OCI-LY7 (cell line): ENCODE results near the gene PPP1R9B. TPM values are rescaled to one million over a fixed set of nuclear protein-coding genes. Genes with fewer than 3 reads are reported as not detected.

Source experiments
- BruUV-seq: library from RNA; stranded (reverse); fragments of 400-500 nt; replicated peaks from 2 replicates; lab custom pipeline; 2021; lab: Mats Ljungman, UMichigan
- CTCF ChIA-PET: fragments of 300-600 bp; sonication (Branson Sonifier 250); formaldehyde crosslinking; loops from one replicate; lab custom pipeline; 2022; ENCODE audit warnings: antibody characterized with exemption; ENCODE audit not compliant: unreplicated experiment; lab: Charles Lee
- POLR2A ChIA-PET: fragments of 300-600 bp; sonication (Branson Sonifier 250); formaldehyde crosslinking; loops from one replicate; lab custom pipeline; 2022; ENCODE audit warnings: antibody characterized with exemption; lab: Charles Lee
- DNase-seq: peaks from one replicate; pipeline ENCODE4 v3.0.0-alpha.2; 2015; ENCODE audit warnings: low spot score
- H2AFZ ChIP-seq: fragments of 200-600 bp; sonication (generic), shearing (Covaris generic); 2 replicates; pipeline ENCODE4 v1.6.1; 2014; ENCODE audit warnings: mild to moderate bottlenecking, antibody characterized with exemption, low read length, moderate library complexity
- H3K27ac ChIP-seq: fragments of 200-600 bp; sonication (generic); 2 replicates; pipeline ENCODE4 v1.5.1; 2014; ENCODE audit warnings: mixed run types, low read depth, mild to moderate bottlenecking, moderate library complexity, low read length, inconsistent platforms; ENCODE audit not compliant: poor library complexity, severe bottlenecking
- H3K36me3 ChIP-seq: fragments of 200-600 bp; sonication (generic); 2 replicates; pipeline ENCODE4 v1.6.1; 2014; ENCODE audit warnings: mild to moderate bottlenecking, antibody characterized with exemption, low read length, moderate library complexity, mixed read lengths; ENCODE audit not compliant: insufficient read depth
- H3K4me1 ChIP-seq: fragments of 200-600 bp; sonication (generic); 2 replicates; pipeline ENCODE4 v1.5.1; 2014; ENCODE audit warnings: mild to moderate bottlenecking, low read length; ENCODE audit not compliant: insufficient read depth, poor library complexity, severe bottlenecking
- H3K4me2 ChIP-seq: fragments of 200-600 bp; sonication (generic); 2 replicates; pipeline ENCODE4 v1.6.1; 2014; ENCODE audit warnings: mild to moderate bottlenecking, low read length
- H3K4me3 ChIP-seq: fragments of 200-600 bp; sonication (generic); 2 replicates; pipeline ENCODE4 v1.5.1; 2014; ENCODE audit warnings: mild to moderate bottlenecking, low read depth, low read length; ENCODE audit not compliant: poor library complexity, severe bottlenecking
- H3K79me2 ChIP-seq: fragments of 200-600 bp; sonication (generic); 2 replicates; pipeline ENCODE4 v1.6.1; 2016; ENCODE audit warnings: low read depth, mild to moderate bottlenecking, low read length, moderate library complexity, mixed read lengths; ENCODE audit not compliant: insufficient read depth
- H3K9me2 ChIP-seq: fragments of 200-600 bp; sonication (generic); 2 replicates; pipeline ENCODE4 v1.6.1; 2016; ENCODE audit warnings: mild to moderate bottlenecking, low read length, mixed read lengths; ENCODE audit not compliant: insufficient read depth
- H3K9me3 ChIP-seq: fragments of 200-600 bp; sonication (generic); 2 replicates; pipeline ENCODE4 v1.6.1; 2014; ENCODE audit warnings: mild to moderate bottlenecking, mixed run types, low read length, mixed read lengths
- H4K20me1 ChIP-seq: fragments of 200-600 bp; sonication (generic); 2 replicates; pipeline ENCODE4 v1.6.1; 2014; ENCODE audit warnings: mild to moderate bottlenecking, antibody characterized with exemption, low read length, moderate library complexity, mixed read lengths; ENCODE audit not compliant: insufficient read depth
- CTCF ChIP-seq: fragments of 200-600 bp; sonication (generic); conservative IDR thresholded peaks from 2 replicates; pipeline ENCODE4 v1.5.1; 2014; ENCODE audit warnings: mild to moderate bottlenecking, antibody characterized with exemption, low read length, moderate library complexity, mixed read lengths
- EZH2phosphoT487 ChIP-seq: fragments of 200-600 bp; sonication (generic); IDR thresholded peaks from 2 replicates; pipeline ENCODE4 v1.6.1; 2018; ENCODE audit warnings: low read depth, borderline replicate concordance, mild to moderate bottlenecking, mixed run types, antibody characterized with exemption, low read length, moderate library complexity, mixed read lengths
- intact Hi-C: fragments of 100-400 bp; cut with micrococcal nuclease; formaldehyde crosslinking; loops from one replicate; pipeline ENCODE4 v1.10.0; 2022; ENCODE audit not compliant: unreplicated experiment
- total RNA-seq, 2 experiments: library from RNA; depleted of rRNA in 1 of 2; stranded (reverse); fragments of >200 nt in 1 of 2; shearing (Covaris generic) in 1 of 2; gene quantifications; 2 replicates each; pipeline ENCODE4 v1.2.3, GENCODE V29; 2014 to 2022

PPP1R9B gene
- total RNA-seq, 2 experiments from 2014 or later: 45.3 to 87.0 TPM

- H3K9me3 ChIP-seq: no peaks in the 10 kb centered on the region
- H3K4me3 ChIP-seq: no peak overlapping the region
- H2AFZ ChIP-seq: no peak overlapping the region
- H3K4me2 ChIP-seq: no peak overlapping the region; the same call in 1 of the 2 replicates
- ChIA-PET CTCF (no interaction called here), POLR2A (no interaction called here)
- H3K27ac ChIP-seq: no peak overlapping the region
- intact Hi-C loops: no loop called here
- H3K4me1 ChIP-seq: peaks cover 11% of the 10 kb centered on the region
- no peak for DNase-seq
- H3K79me2 ChIP-seq: no peaks in the 10 kb centered on the region
- no peak for TF ChIP-seq EZH2phosphoT487
- TF ChIP-seq CTCF: no peak
- H3K36me3 ChIP-seq: peaks cover 9% of the 10 kb centered on the region; the same call in 1 of the 2 replicates
- no TSS peak for BruUV-seq
- no peaks in the 10 kb centered on the region for H3K9me2 ChIP-seq
- H4K20me1 ChIP-seq: no peaks in the 10 kb centered on the region
These were observed 22.6 kb downstream of the PPP1R9B start for GRCh38 chr17:50127697-50128361.

- H3K9me2 ChIP-seq: no peaks in the 10 kb centered on the region
- H3K27ac ChIP-seq: no peak overlapping the region
- H3K36me3 ChIP-seq: no peaks in the 10 kb centered on the region
- ChIA-PET CTCF (no interaction called here), POLR2A (interaction anchor here (0.6 kb wide), 1 partner anchor 11 kb away, joined by 5 read pairs; no protein-coding TSS in a partner anchor)
- H3K9me3 ChIP-seq: no peaks in the 10 kb centered on the region
- no peak for DNase-seq
- no peak overlapping the region for H2AFZ ChIP-seq
- intact Hi-C loops: no loop called here
- TF ChIP-seq CTCF: no peak
- TF ChIP-seq EZH2phosphoT487: no peak
- no peak overlapping the region for H3K4me3 ChIP-seq
- H3K4me2 ChIP-seq: no peak overlapping the region
- no peaks in the 10 kb centered on the region for H4K20me1 ChIP-seq
- no TSS peak for BruUV-seq
- peaks cover 11% of the 10 kb centered on the region for H3K4me1 ChIP-seq
- H3K79me2 ChIP-seq: no peaks in the 10 kb centered on the region
These were observed 25.0 kb downstream of the PPP1R9B start for GRCh38 chr17:50125420-50125997.
